Adipocyte (in vitro differentiated cells): ENCODE data around the gene DAD1.

Source experiments
- DNase-seq: peaks from one replicate; pipeline ENCODE4 v3.0.0-alpha.2; 2015; ENCODE audit warnings: low read depth
- H3K27me3 ChIP-seq: replicated peaks from 2 replicates; pipeline ENCODE4 v1.7.0; 2013; ENCODE audit warnings: mild to moderate bottlenecking, low read length, moderate library complexity; ENCODE audit not compliant: control insufficient read depth, insufficient read depth
- H3K36me3 ChIP-seq: 2 replicates; pipeline ENCODE4 v1.7.0; 2013; ENCODE audit warnings: low read length, mild to moderate bottlenecking, moderate library complexity; ENCODE audit not compliant: control insufficient read depth, insufficient read depth, severe bottlenecking
- H3K4me1 ChIP-seq: 2 replicates; pipeline ENCODE4 v1.7.0; 2013; ENCODE audit warnings: mild to moderate bottlenecking, low read length, moderate library complexity; ENCODE audit not compliant: control insufficient read depth, insufficient read depth
- H3K4me3 ChIP-seq: 2 replicates; pipeline ENCODE4 v1.7.0; 2013; ENCODE audit warnings: mild to moderate bottlenecking, low read length, moderate library complexity
- H3K9ac ChIP-seq: 2 replicates; pipeline ENCODE4 v1.7.0; 2013; ENCODE audit warnings: mild to moderate bottlenecking, low read length, moderate library complexity
- H3K9me3 ChIP-seq: 2 replicates; pipeline ENCODE4 v1.7.0; 2013; ENCODE audit warnings: mild to moderate bottlenecking, low read length, moderate library complexity; ENCODE audit not compliant: control insufficient read depth

Gene DAD1

DNA sequence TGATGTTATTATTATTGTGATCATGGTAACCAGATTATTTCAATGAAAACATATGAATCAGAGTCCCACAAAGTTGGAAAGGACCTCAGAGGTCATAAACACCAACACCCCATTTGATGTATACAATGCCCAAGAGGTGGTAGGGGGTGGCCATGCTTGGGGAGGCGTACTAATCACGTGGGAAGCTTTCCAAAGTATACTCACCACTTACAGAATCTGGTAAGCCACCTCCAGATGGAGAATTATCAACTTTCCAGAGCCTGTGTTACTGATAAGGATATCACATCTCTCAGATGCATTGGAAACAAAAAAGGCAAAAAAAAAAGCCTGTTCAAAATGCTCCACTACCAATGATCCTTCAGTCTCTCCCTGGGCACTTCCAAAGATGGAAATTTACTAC, 8.4 kb downstream of the DAD1 start:
- Histone ChIP-seq H3K4me1 (peaks cover 15% of the 10 kb centered on the region), H3K9ac (no peak overlapping the region), H3K9me3 (no peaks in the 10 kb centered on the region), H3K27me3 (no peaks in the 10 kb centered on the region), H3K4me3 (no peak overlapping the region), H3K36me3 (peaks cover 13% of the 10 kb centered on the region)
- DNase-seq: no peak

DNA sequence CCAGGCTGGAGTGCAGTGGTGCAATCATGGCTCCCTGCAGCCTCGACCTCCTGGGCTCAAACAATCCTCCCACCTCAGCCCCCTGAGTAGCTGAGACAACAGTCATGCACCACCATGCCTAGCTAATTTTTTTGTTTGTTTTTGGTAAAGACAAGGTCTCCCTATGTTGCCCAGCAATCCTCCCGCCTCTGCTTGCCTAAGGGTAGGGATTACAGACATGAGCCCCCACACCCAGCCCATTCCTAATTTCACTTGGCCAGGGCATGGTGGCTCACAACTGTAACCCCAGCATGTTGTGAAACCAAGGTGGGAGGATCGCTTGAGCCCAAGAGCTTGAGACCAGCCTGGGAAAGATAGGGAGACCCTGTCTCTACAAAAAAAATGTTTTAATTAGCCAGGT, 9.1 kb downstream of the DAD1 start:
- Histone ChIP-seq H3K36me3 (peaks cover 13% of the 10 kb centered on the region), H3K4me3 (no peak overlapping the region), H3K4me1 (peaks cover 7% of the 10 kb centered on the region), H3K9me3 (no peaks in the 10 kb centered on the region), H3K9ac (no peak overlapping the region), H3K27me3 (no peaks in the 10 kb centered on the region)
- no peak for DNase-seq

- no peaks in the 10 kb centered on the region for H3K9me3 ChIP-seq
- peaks cover 5% of the 10 kb centered on the region for H3K4me1 ChIP-seq
- peaks cover 19% of the 10 kb centered on the region for H3K36me3 ChIP-seq
- no peaks in the 10 kb centered on the region for H3K27me3 ChIP-seq
- no peak overlapping the region for H3K4me3 ChIP-seq
- no peak overlapping the region for H3K9ac ChIP-seq
- no peak for DNase-seq
Measured at GRCh38 chr14:22579236-22579635, 9.8 kb downstream of the DAD1 start.

DNA sequence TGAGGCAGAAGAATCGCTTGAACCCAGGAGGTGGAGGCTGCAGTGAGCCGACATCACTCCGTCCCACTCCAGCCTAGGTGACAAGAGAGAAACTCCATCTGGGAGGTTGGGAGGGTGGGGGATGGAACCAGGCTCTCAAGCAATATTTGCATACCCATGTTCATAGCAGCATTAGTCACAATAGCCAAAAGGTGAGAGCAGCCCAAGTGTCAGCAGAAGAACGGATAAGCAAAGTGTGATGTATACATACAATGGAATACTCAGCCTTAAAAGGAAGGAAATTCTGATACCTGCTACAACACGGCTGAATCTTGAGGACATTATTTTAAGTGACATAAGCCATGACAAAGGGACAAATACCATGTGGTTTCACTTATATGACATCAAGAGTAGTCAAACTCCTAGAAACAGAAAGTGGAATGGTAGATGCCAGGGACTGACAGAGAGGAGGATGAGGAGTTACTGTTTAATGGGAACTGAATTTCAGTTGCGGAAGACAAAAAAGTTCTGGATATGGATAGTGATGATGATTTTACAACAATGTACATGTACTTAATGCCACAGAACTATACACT, 11.6 kb downstream of the DAD1 start:
- Histone ChIP-seq H3K4me1 (peaks cover 9% of the 10 kb centered on the region), H3K9ac (no peak overlapping the region), H3K4me3 (no peak overlapping the region), H3K36me3 (peaks cover 33% of the 10 kb centered on the region), H3K27me3 (no peaks in the 10 kb centered on the region), H3K9me3 (no peaks in the 10 kb centered on the region)
- DNase-seq: no peak

DNA sequence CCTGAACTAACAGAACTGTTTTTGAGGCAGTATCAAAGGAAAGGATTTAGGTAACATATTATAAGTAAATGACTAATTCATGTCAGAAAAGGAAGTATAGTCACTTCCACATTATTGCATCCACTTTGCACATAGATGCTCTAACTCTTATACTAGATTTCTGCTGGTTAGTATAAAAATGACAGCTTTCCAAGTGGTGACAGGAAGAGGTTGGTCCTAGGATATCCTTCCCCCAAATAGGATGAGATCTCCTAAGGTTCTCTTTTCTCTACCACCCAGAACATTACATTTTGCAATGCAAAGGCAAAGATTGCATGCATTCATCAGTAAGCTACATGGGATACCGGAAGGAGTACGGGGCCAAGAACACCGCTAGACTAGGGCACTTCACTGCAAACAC, 15.2 kb downstream of the DAD1 start:
- Histone ChIP-seq H3K4me3 (no peak overlapping the region), H3K9ac (no peak overlapping the region), H3K27me3 (no peaks in the 10 kb centered on the region), H3K36me3 (peaks cover 48% of the 10 kb centered on the region), H3K4me1 (peaks cover 32% of the 10 kb centered on the region), H3K9me3 (no peaks in the 10 kb centered on the region)
- DNase-seq: no peak

- Histone ChIP-seq H3K4me3 (no peak overlapping the region), H3K9ac (peak overlapping the region; percentile 77), H3K36me3 (peaks cover 58% of the 10 kb centered on the region), H3K4me1 (peaks cover 32% of the 10 kb centered on the region), H3K9me3 (no peaks in the 10 kb centered on the region), H3K27me3 (no peaks in the 10 kb centered on the region)
- peak; percentile 72 for DNase-seq
Measured at GRCh38 chr14:22572562-22573058, 16.4 kb downstream of the DAD1 start.

DNA sequence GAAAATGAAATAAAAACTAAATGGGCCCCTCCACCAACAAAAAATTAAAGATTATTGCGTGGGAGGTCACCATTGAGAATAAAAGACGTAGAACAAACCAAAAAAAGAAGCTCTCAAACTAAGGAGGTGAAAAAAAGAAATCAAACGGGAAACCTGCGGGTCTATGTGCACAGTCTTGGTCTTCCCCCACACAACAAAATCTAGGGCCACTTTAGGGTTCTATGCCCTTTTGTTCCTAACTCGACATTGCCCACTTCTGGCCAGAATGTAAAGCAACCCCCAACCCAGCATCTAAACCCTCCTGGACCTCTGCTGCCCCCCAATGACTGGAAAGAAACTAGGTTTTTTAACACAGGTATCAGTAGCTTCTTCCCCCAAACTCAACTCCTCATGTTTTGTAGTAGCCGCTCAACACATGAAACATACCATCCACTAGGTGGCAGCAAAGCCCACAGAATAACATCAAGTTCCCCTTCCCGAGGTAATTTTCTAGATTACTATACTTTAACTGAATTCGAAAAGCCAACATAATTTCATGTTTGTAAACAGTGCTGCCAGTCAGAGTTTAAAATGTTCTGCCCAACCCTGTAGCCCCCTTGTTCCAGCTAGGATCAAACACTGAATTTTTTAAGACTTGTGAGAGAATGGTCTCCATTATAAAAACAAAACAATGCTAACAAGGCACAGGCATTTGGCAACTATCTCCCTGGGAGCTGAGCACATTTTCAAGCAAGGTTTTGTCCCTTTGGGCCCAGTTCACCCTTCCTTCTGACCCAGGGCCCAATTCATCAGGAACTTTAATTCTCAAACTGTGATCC, 18.7 kb downstream of the DAD1 start:
- peaks cover 32% of the 10 kb centered on the region for H3K4me1 ChIP-seq
- H3K9me3 ChIP-seq: no peaks in the 10 kb centered on the region
- H3K27me3 ChIP-seq: no peaks in the 10 kb centered on the region
- peak overlapping the region; percentile 74 for H3K9ac ChIP-seq
- DNase-seq: peak; percentile 94
- H3K4me3 ChIP-seq: no peak overlapping the region
- peaks cover 78% of the 10 kb centered on the region for H3K36me3 ChIP-seq

- no peaks in the 10 kb centered on the region for H3K9me3 ChIP-seq
- H3K27me3 ChIP-seq: no peaks in the 10 kb centered on the region
- H3K36me3 ChIP-seq: peaks cover 79% of the 10 kb centered on the region
- H3K4me1 ChIP-seq: peaks cover 32% of the 10 kb centered on the region
- H3K4me3 ChIP-seq: no peak overlapping the region
- peak overlapping the region; percentile 74 for H3K9ac ChIP-seq
- no peak for DNase-seq
Measured at GRCh38 chr14:22569737-22570131, 19.3 kb downstream of the DAD1 start.

- Histone ChIP-seq H3K9ac (peak overlapping the region; percentile 74), H3K27me3 (no peaks in the 10 kb centered on the region), H3K9me3 (no peaks in the 10 kb centered on the region), H3K4me1 (peaks cover 32% of the 10 kb centered on the region), H3K4me3 (no peak overlapping the region), H3K36me3 (peaks cover 79% of the 10 kb centered on the region)
- no peak for DNase-seq
Measured at GRCh38 chr14:22569106-22569736, 19.8 kb downstream of the DAD1 start.

GRCh38 chr14:22567437-22567836, 21.6 kb downstream of the DAD1 start:
- Histone ChIP-seq H3K9ac (no peak overlapping the region), H3K4me3 (no peak overlapping the region), H3K27me3 (no peaks in the 10 kb centered on the region), H3K4me1 (peaks cover 23% of the 10 kb centered on the region), H3K36me3 (peaks cover 82% of the 10 kb centered on the region), H3K9me3 (no peaks in the 10 kb centered on the region)
- no peak for DNase-seq

DNA sequence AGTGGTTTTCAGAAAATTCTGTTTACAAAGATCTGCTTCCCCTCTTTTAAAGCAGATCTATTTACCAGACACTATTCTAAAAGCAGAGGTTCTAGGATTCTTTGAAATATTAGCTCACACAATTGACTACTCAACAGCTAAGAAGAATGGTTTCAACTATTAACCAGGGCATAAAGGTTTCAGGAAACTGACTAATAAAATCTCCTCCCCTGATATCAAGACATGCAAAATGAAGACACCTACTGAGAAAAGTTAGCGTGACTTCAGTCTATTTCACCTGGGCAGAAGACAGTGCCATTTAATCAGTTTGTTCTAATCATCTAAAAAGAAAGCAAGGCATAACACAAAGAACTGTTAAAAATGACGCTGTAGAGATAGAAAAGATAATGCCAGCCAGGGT, 22.2 kb downstream of the DAD1 start:
- Histone ChIP-seq H3K9ac (no peak overlapping the region), H3K4me1 (peaks cover 17% of the 10 kb centered on the region), H3K4me3 (no peak overlapping the region), H3K36me3 (peaks cover 85% of the 10 kb centered on the region), H3K27me3 (no peaks in the 10 kb centered on the region), H3K9me3 (no peaks in the 10 kb centered on the region)
- DNase-seq: no peak
